ENCODE measurements around the gene ANKRD18A. TPM values are rescaled to one million over a fixed set of nuclear protein-coding genes. Genes with fewer than 3 reads are reported as not detected.

Gene ANKRD18A
- total and polyA plus RNA-seq, 2 of the 4 experiments (the other 2 are of a cell fraction) = not detected

DNA sequence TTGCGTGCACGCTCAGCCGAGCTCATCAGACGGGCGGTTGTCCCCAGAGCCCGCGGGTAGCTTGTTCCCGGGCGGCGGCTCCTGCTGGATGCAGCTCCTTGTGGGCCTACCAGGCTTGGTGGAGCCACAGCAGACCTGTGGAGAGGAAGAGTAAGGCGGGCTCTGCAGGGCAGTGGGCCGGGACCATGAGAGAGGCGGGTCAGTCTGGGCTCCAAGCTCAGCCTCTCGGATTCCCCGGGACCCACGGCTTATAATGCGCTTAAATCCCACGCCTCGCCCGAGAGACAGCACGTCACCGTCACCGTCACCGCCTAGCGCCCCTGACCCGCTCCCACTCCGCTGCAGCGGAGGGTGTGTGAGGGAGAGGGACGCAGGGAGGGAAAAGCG is 1.9 kb upstream of the ANKRD18A start:
- no peaks in the 10 kb centered on the region; the same call in 1 of the 2 replicates for H3K9me3 ChIP-seq (ENCODE audit: control insufficient read depth, insufficient read depth, low read length)
- H2BK15ac ChIP-seq (ENCODE audit: low read depth, low read length) = no peak overlapping the region
- H3K9ac ChIP-seq (ENCODE audit: low read depth, low read length) = no peak overlapping the region
- in situ Hi-C loops (cut with MboI; ENCODE audit: low sequenced_read_pairs) = loop anchor here (10.0 kb wide), 1 partner anchor 63 kb away; no protein-coding TSS in a partner anchor
- no peak overlapping the region for H2BK120ac ChIP-seq (ENCODE audit: low read depth, low read length)
- no peak overlapping the region for H2AFZ ChIP-seq (replicated peaks; ENCODE audit: low read length, poor library complexity)
- H2AK5ac ChIP-seq (ENCODE audit: low read depth, low read length) = no peak overlapping the region
- no peak overlapping the region for H2BK5ac ChIP-seq (ENCODE audit: low read depth, low read length, poor library complexity, severe bottlenecking)
- no peak overlapping the region for H3K14ac ChIP-seq (replicated peaks; ENCODE audit: low read depth, low read length)
- ChIA-PET POLR2A (ENCODE audit: unreplicated experiment) (no interaction called here), CTCF (no interaction called here)
- no peak overlapping the region for H3K4ac ChIP-seq (ENCODE audit: low read depth, low read length)
- no peaks in the 10 kb centered on the region for H4K20me1 ChIP-seq (ENCODE audit: insufficient read depth, low read length)
- no peaks in the 10 kb centered on the region for H3K36me3 ChIP-seq (ENCODE audit: control insufficient read depth, insufficient read depth, low read length)
- DNase-seq (no peak), ATAC-seq (ENCODE audit: low read depth) (no peak)
- H2AK9ac ChIP-seq (replicated peaks; ENCODE audit: low read depth, low read length, poor library complexity) = no peak overlapping the region
- H3K4me3 ChIP-seq (ENCODE audit: insufficient read depth, low read depth, low read length) = no peak overlapping the region
- no peaks in the 10 kb centered on the region for H3K4me1 ChIP-seq (ENCODE audit: control insufficient read depth, insufficient read depth, low read length)
- H3K79me1 ChIP-seq (ENCODE audit: low read depth in 1 of 2, low read length in 2 of 2) = no peaks in the 10 kb centered on the region
- H3K27me3 ChIP-seq (ENCODE audit: control insufficient read depth, insufficient read depth, low read length) = peaks cover 27% of the 10 kb centered on the region
- H3K56ac ChIP-seq (ENCODE audit: extremely low read depth, insufficient read depth, low read length) = no peak overlapping the region
- BruUV-seq (replicated peaks) = no TSS peak
- H3K18ac ChIP-seq (ENCODE audit: low read depth, low read length) = no peak overlapping the region
- H3K27ac ChIP-seq (ENCODE audit: insufficient read depth, low read length) = no peak overlapping the region
- no peak overlapping the region for H3K4me2 ChIP-seq (ENCODE audit: low read depth, low read length)
- H4K8ac ChIP-seq (ENCODE audit: low read depth in 2 of 2, low read length in 2 of 2) = no peak overlapping the region
- H3K9me1 ChIP-seq (ENCODE audit: insufficient read depth, low read length) = no peaks in the 10 kb centered on the region
- no peak overlapping the region for H4K91ac ChIP-seq (ENCODE audit: insufficient read depth, low read depth, low read length)
- no peak overlapping the region for H2BK20ac ChIP-seq (ENCODE audit: low read depth, low read length)
- intact Hi-C loops (cut with micrococcal nuclease) = no loop called here
- no peak overlapping the region for H3K23ac ChIP-seq (ENCODE audit: low read depth, low read length)
- 4% methylated on average over 17 of the region's 30 CpGs; no CpG with 5 or more reads in 1 of the 2 experiments for WGBS, 2 experiments (ENCODE audit: extremely low coverage in 2 of 2, insufficient read length in 1 of 2)
- TF ChIP-seq, protein P1, sequence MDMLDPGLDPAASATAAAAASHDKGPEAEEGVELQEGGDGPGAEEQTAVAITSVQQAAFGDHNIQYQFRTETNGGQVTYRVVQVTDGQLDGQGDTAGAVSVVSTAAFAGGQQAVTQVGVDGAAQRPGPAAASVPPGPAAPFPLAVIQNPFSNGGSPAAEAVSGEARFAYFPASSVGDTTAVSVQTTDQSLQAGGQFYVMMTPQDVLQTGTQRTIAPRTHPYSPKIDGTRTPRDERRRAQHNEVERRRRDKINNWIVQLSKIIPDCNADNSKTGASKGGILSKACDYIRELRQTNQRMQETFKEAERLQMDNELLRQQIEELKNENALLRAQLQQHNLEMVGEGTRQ (IDR thresholded peaks at IDR 0.05; ENCODE audit: low read depth, low read length) = no peak
- no peak for TF ChIP-seq RFX5 (IDR thresholded peaks at IDR 0.05; ENCODE audit: low read depth, low read length)
- no peak for TF ChIP-seq SMC3 (IDR thresholded peaks at IDR 0.05; ENCODE audit: low read depth, low read length)
- no peak for TF ChIP-seq BHLHE40 (IDR thresholded peaks at IDR 0.05; ENCODE audit: low read depth, low read length)
- no peak for TF ChIP-seq RAD21 (IDR thresholded peaks at IDR 0.05; ENCODE audit: low read length)
- TF ChIP-seq MAZ (IDR thresholded peaks at IDR 0.05; ENCODE audit: borderline replicate concordance, low read depth, low read length) = no peak
- TF ChIP-seq MXI1 (IDR thresholded peaks at IDR 0.05; ENCODE audit: borderline replicate concordance, low read depth, low read length) = no peak
- no peak for TF ChIP-seq CEBPB (IDR thresholded peaks at IDR 0.05; ENCODE audit: low read depth, low read length)
- no peak for TF ChIP-seq POLR2A (IDR thresholded peaks at IDR 0.05; ENCODE audit: low read depth, low read length)
- no peak for TF ChIP-seq MAFK (IDR thresholded peaks at IDR 0.05; ENCODE audit: low read depth, low read length)
- TF ChIP-seq RCOR1 (IDR thresholded peaks at IDR 0.05; ENCODE audit: insufficient replicate concordance, low read length) = no peak
- TF ChIP-seq, protein P2, sequence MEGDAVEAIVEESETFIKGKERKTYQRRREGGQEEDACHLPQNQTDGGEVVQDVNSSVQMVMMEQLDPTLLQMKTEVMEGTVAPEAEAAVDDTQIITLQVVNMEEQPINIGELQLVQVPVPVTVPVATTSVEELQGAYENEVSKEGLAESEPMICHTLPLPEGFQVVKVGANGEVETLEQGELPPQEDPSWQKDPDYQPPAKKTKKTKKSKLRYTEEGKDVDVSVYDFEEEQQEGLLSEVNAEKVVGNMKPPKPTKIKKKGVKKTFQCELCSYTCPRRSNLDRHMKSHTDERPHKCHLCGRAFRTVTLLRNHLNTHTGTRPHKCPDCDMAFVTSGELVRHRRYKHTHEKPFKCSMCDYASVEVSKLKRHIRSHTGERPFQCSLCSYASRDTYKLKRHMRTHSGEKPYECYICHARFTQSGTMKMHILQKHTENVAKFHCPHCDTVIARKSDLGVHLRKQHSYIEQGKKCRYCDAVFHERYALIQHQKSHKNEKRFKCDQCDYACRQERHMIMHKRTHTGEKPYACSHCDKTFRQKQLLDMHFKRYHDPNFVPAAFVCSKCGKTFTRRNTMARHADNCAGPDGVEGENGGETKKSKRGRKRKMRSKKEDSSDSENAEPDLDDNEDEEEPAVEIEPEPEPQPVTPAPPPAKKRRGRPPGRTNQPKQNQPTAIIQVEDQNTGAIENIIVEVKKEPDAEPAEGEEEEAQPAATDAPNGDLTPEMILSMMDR (conservative IDR thresholded peaks at IDR 0.05; ENCODE audit: low read depth, low read length) = no peak
- TF ChIP-seq, protein P3, sequence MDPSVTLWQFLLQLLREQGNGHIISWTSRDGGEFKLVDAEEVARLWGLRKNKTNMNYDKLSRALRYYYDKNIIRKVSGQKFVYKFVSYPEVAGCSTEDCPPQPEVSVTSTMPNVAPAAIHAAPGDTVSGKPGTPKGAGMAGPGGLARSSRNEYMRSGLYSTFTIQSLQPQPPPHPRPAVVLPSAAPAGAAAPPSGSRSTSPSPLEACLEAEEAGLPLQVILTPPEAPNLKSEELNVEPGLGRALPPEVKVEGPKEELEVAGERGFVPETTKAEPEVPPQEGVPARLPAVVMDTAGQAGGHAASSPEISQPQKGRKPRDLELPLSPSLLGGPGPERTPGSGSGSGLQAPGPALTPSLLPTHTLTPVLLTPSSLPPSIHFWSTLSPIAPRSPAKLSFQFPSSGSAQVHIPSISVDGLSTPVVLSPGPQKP (IDR thresholded peaks at IDR 0.05; ENCODE audit: borderline replicate concordance, low read depth, low read length) = no peak
- TF ChIP-seq CHD1 (IDR thresholded peaks at IDR 0.05; ENCODE audit: low read depth, low read length) = no peak
- dilution Hi-C loops (cut with HindIII; ENCODE audit: low sequenced_read_pairs, unreplicated experiment) = no loop called here
- no peak overlapping the region for H4K5ac ChIP-seq (ENCODE audit: low read depth, low read length)

Data from IMR-90 (cell line).